GM18909 (cell line): ENCODE data around the gene SHCBP1L.
"Not testable (repeated sequence)": the region's sequence is repeated elsewhere in the genome, so short reads cannot be mapped to it uniquely, and the experiment has no call there.

Experiments
- ATAC-seq: cut with Tn5 transposase; IDR thresholded peaks from one replicate; pipeline ENCODE4 v1.9.1; 2021; ENCODE audit warnings: mild to moderate bottlenecking; ENCODE audit not compliant: unreplicated experiment, poor library complexity

Gene SHCBP1L

DNA sequence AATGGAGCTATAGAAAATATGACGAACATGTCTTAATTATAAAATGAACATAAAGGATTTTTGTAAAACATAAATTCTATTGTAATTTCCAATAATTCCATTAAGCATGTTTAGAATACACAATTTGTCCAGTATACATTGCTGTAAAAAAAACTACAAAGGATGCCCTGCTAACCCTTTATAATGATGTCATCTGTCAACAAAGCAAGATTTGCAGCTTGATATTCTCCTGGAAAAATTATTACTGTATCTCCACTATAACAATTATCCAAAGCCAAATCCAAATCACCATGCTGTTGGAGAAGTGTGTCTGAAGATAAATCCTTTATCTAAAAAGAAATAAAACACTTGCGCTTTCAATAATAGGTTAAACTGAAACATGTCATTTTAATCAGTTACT lies 47.6 kb downstream of the SHCBP1L start:
- ATAC-seq = no peak

GRCh38 chr1:182901946-182902345 lies 51.0 kb downstream of the SHCBP1L start:
- not testable (repeated sequence) for ATAC-seq

DNA sequence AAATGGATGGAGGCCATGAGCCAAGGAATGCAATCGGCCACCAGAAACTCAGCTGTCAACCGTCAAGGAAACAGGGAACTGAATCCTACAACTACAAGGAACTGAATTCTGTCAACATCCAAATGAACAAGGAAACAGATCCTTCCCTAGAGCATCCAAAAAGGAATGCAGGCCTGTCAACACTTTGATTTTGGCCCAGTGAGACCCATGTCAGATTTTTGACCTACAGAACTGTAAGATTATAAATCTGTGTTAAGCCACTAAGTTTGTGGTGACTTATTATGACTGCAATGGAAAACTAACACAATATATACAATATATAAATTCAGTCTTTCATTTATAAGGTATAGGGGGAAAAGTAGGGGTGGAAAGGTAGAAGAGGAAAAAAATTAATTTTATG lies 55.3 kb downstream of the SHCBP1L start:
- ATAC-seq = no peak

- ATAC-seq = no peak
Observed at GRCh38 chr1:182890927-182891610, 61.9 kb downstream of the SHCBP1L start.

- ATAC-seq = no peak
Observed at GRCh38 chr1:182889997-182890396, 63.0 kb downstream of the SHCBP1L start.

- ATAC-seq = no peak
Observed at GRCh38 chr1:182888736-182889531, 64.0 kb downstream of the SHCBP1L start.

GRCh38 chr1:182886985-182887384 lies 66.0 kb downstream of the SHCBP1L start:
- no peak for ATAC-seq

- ATAC-seq = no peak
Observed at GRCh38 chr1:182885591-182885990, 67.4 kb downstream of the SHCBP1L start.

GRCh38 chr1:182884872-182885271 lies 68.1 kb downstream of the SHCBP1L start:
- ATAC-seq = no peak

DNA sequence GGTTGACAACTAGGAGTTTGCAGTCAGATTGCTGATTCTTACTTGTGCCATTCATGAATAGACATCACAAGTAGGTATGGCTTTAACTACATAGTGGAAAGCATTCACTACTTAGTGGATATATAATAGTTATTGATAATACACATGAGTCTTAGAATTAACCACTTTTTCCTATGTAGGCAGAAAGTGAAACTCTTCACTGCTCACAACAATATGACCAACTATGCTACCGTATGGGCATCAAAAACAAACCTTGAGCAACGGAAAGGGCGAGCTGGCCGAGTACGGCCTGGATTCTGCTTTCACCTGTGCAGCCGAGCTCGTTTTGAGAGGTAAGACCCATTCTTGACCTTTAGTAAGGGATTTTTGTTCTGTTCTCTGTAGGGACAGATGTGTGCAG lies 75.1 kb downstream of the SHCBP1L start:
- ATAC-seq = no peak

- no peak for ATAC-seq
Observed at GRCh38 chr1:182877331-182877730, 75.6 kb downstream of the SHCBP1L start.

DNA sequence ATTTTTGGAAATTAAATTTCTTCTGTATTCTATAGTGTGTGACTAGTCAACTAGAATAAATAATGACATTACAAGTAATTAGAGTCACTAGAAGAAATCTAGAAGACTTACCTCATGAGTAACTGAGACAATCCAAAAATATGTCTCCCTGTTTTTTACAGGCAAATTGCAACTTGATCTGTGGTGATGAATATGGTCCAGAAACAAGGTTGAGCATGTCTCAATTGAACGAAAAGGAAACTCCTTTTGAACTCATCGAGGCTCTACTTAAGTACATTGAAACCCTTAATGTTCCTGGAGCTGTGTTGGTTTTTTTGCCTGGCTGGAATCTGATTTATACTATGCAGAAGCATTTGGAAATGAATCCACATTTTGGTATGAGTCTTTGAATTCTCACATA lies 77.1 kb downstream of the SHCBP1L start:
- ATAC-seq = no peak

GRCh38 chr1:182872881-182873280 lies 80.1 kb downstream of the SHCBP1L start:
- no peak for ATAC-seq

DNA sequence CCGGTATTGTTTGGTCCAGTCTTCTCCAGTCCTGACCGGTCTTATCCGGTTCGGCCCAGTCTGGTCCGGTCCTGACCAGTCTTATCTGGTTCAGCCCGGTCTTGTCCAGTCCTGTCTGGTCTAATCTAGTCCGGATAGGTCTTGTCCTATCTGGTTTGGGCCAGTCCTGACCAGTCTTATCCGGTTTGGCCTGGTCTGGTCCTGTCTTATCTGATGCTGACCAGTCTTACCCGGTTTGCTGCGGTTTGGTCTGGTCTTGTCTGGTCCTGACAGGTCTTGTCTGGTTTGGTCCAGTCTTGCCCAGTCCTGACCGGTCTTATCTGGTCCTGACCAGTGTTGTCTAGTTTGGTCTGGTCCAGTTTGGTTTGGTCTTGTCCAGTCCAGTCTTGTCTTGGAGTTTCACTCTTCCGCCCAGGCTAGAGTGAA lies 83.7 kb downstream of the SHCBP1L start:
- no peak for ATAC-seq

GRCh38 chr1:182867861-182868260 lies 85.1 kb downstream of the SHCBP1L start:
- no peak for ATAC-seq

DNA sequence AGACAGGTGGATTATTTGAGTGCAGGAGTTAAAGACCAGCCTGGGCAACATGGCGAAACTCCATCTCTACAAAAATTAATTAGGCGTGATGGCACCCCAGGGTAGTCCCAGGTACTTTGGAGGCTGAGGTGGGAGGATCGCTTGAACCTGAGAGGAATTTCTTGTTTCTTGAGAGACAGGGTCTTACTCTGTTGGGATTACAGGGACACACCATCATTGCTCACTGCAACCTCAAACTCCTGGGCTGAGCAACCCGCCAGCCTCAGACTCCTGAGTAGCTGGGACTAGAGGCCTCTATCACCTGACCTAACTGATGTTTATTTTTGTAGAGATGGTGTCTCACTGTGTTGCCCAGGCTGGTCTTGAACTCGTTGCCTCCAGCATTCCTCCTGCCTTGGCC lies 89.0 kb downstream of the SHCBP1L start:
- no peak for ATAC-seq

GRCh38 chr1:182862827-182863226 lies 90.1 kb downstream of the SHCBP1L start:
- no peak for ATAC-seq

GRCh38 chr1:182861994-182862393 lies 91.0 kb downstream of the SHCBP1L start:
- ATAC-seq = no peak

DNA sequence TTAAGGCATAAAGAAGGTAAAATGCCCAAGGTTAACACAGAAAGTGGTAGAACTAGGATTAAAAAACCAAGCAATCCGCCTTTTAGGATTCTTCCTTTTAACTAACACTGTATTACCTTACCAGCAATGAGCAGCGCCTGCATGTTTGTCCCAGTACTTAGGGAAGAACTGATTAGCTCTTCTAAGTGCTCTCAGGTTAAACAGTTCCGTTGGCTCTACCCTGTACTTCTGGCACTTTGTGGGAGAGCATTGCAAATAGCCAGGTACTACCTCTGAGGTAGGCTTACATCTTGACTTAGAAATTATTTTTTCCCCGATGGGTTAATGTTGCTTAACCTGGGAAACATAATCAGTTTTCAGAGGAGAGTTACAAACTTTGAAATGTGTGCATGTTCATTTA lies 92.3 kb downstream of the SHCBP1L start:
- no peak for ATAC-seq

GRCh38 chr1:182857212-182857611 lies 95.8 kb downstream of the SHCBP1L start:
- ATAC-seq = no peak

GRCh38 chr1:182855911-182856310 lies 97.1 kb downstream of the SHCBP1L start:
- no peak for ATAC-seq

DNA sequence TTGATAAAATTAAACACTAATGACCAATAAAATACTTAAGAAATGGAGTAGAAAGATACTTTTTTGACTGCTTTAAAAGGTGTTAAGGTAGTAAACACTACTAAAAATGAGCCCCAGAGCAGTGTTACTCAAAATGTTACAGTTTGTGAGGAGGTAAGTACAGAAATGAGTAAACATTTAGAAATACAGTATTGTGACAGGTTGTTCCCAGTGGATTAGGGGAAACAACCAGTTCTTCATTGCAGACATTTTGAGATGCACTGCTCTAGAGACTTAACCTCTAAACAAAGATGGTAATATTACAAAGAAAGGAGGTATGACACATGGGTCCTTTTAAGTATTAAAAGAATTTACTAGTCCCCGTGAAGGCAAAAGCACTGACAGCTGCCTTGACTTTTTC lies 101.1 kb downstream of the SHCBP1L start:
- no peak for ATAC-seq
